K562 (cell line): Measurements from ENCODE around the gene LTBR. TPM values are rescaled to one million over a fixed set of nuclear protein-coding genes. Genes with fewer than 3 reads are reported as not detected.

ENCODE experiments used
- ATAC-seq: fragments of 200-7000 bp; cut with Tn5 transposase; 3 replicates; pipeline ENCODE4 v1.9.1; 2020; ENCODE audit warnings: moderate library complexity
- BruUV-seq: library from RNA; stranded (reverse); fragments of 400-500 nt; replicated peaks from 2 replicates; lab custom pipeline; 2021; lab: Mats Ljungman, UMichigan
- CTCF ChIA-PET: fragments of 300-600 bp; formaldehyde crosslinking; extraction: SDS; loops from one replicate; lab custom pipeline; 2021; ENCODE audit warnings: low intra/inter-chr PET ratio; lab: Yijun Ruan, JAX
- POLR2A ChIA-PET: fragments of 300-600, 350-650 bp; sonication (Branson Sonifier 250); formaldehyde crosslinking; extraction: SDS; loops from one replicate; lab custom pipeline; 2021; ENCODE audit warnings: antibody characterized with exemption, inconsistent platforms; lab: Yijun Ruan, JAX
- DNase-seq, 4 experiments: peaks; one replicate each; pipeline versions ENCODE4 v3.0.0 to v3.0.0-alpha.2; 2011 to 2018; ENCODE audit warnings: low spot score in 3 of 4, mixed read lengths in 3 of 4; ENCODE audit errors: extremely low read depth in 1 of 4
- FAIRE-seq: peaks from 2 replicates; lab custom pipeline; 2011; peaks lifted over from hg19 to GRCh38; lab: Jason Lieb, UNC
- H2AFZ ChIP-seq: 2 replicates; pipeline ENCODE4 v1.6.0; 2011; ENCODE audit warnings: low read depth, low read length, control low read depth, inconsistent platforms
- H3K27ac ChIP-seq: fragments of 200-600 bp; 3 replicates; pipeline ENCODE4 v1.8.0; 2011; ENCODE audit warnings: low read depth, mild to moderate bottlenecking, control low read depth, inconsistent platforms, low read length, moderate library complexity, mixed read lengths; ENCODE audit errors: extremely low read depth
- H3K27me3 ChIP-seq, 2 experiments: fragments of 300-600 bp in 1 of 2; 2 replicates in 1 of 2; 3 replicates in 1 of 2; pipeline versions ENCODE4 v1.6.0 to v1.8.0; 2011; ENCODE audit warnings: inconsistent platforms in 2 of 2, low read length in 2 of 2, mild to moderate bottlenecking in 1 of 2, mixed read lengths in 1 of 2, moderate library complexity in 1 of 2; ENCODE audit not compliant: control insufficient read depth in 2 of 2, insufficient read depth in 2 of 2
- H3K36me3 ChIP-seq: fragments of 300-600 bp; 3 replicates; pipeline ENCODE4 v1.8.0; 2011; ENCODE audit warnings: mild to moderate bottlenecking, low read length, inconsistent platforms; ENCODE audit not compliant: control insufficient read depth, insufficient read depth
- H3K4me1 ChIP-seq, 2 experiments: fragments of 200-600 bp in 1 of 2; replicated peaks in 1 of 2; 2 replicates in 1 of 2; 3 replicates in 1 of 2; pipeline versions ENCODE4 v1.5.1 to v1.8.0; 2011; ENCODE audit warnings: inconsistent platforms in 2 of 2, low read length in 2 of 2, mild to moderate bottlenecking in 1 of 2, mixed read lengths in 1 of 2, moderate library complexity in 1 of 2; ENCODE audit not compliant: control insufficient read depth in 2 of 2, insufficient read depth in 2 of 2
- H3K4me2 ChIP-seq: 2 replicates; pipeline ENCODE4 v1.6.1; 2011; ENCODE audit warnings: low read length, control low read depth, inconsistent platforms, mixed read lengths; ENCODE audit not compliant: insufficient read depth
- H3K4me3 ChIP-seq: fragments of 200-600 bp; sonication (generic), shearing (Covaris generic); 2 replicates; pipeline ENCODE4 v1.5.1; 2016; ENCODE audit warnings: control low read depth, inconsistent platforms
- H3K79me2 ChIP-seq: fragments of 200-600 bp; 3 replicates; pipeline ENCODE4 v1.8.0; 2011; ENCODE audit warnings: low read length, inconsistent platforms; ENCODE audit not compliant: control insufficient read depth, insufficient read depth
- H3K9ac ChIP-seq, 2 experiments: 2 replicates each; pipeline versions ENCODE4 v1.6.0 to v1.6.1; 2011; ENCODE audit warnings: low read depth in 2 of 2, low read length in 2 of 2, control low read depth in 1 of 2, inconsistent platforms in 1 of 2, mild to moderate bottlenecking in 1 of 2, mixed read lengths in 1 of 2; ENCODE audit not compliant: insufficient read depth in 1 of 2
- H3K9me1 ChIP-seq: one replicate; pipeline ENCODE4 v1.6.0; 2011; ENCODE audit warnings: inconsistent platforms, mild to moderate bottlenecking, low read length, moderate library complexity; ENCODE audit not compliant: control insufficient read depth, insufficient read depth
- H3K9me3 ChIP-seq: replicated peaks from 2 replicates; pipeline ENCODE4 v1.5.1; 2011; ENCODE audit warnings: low read depth, low read length, inconsistent platforms; ENCODE audit not compliant: control insufficient read depth, insufficient read depth
- H4K20me1 ChIP-seq: replicated peaks from 2 replicates; pipeline ENCODE4 v1.6.1; 2011; ENCODE audit warnings: low read length, inconsistent platforms, mixed read lengths; ENCODE audit not compliant: control insufficient read depth, insufficient read depth
- MYNN ChIP-seq, 2 experiments: sonication (generic); formaldehyde crosslinking in 1 of 2; IDR thresholded peaks; 2 replicates each; pipeline versions ENCODE4 v1.5.0 to v1.6.1; 2016 to 2020; ENCODE audit warnings: antibody characterized with exemption in 1 of 2, missing genetic modification reagents in 1 of 2
- NELFE ChIP-seq: IDR thresholded peaks from 2 replicates; pipeline ENCODE4 v1.6.1; 2011; ENCODE audit warnings: mild to moderate bottlenecking; ENCODE audit not compliant: insufficient read depth, insufficient read length
- TAF7 ChIP-seq: fragments of 450-650 bp; IDR thresholded peaks from 2 replicates; pipeline ENCODE4 v1.6.1; 2016; ENCODE audit warnings: missing genetic modification characterization, missing compliant biosample characterization
- TGIF2 ChIP-seq: sonication (generic); formaldehyde crosslinking; IDR thresholded peaks from 2 replicates; pipeline ENCODE4 v1.8.1; 2022; ENCODE audit warnings: mild to moderate bottlenecking, missing genetic modification reagents, moderate library complexity
- ZFP30 ChIP-seq: fragments of 250-450 bp; sonication (Bioruptor Pico); IDR thresholded peaks from 2 replicates; pipeline ENCODE4 v1.8.0; 2022; ENCODE audit warnings: moderate library complexity, mild to moderate bottlenecking, inconsistent platforms, borderline replicate concordance
- WGBS: fragments of 100-300 bp; shearing (Covaris generic); methylation state at CpG from one replicate; pipeline ENCODE4 v1.1.6; 2016; ENCODE audit warnings: low coverage, mixed read lengths; ENCODE audit not compliant: insufficient coverage; ENCODE audit errors: missing lambda C conversion rate; 5-methylcytosine and 5-hydroxymethylcytosine counted together
- in situ Hi-C: fragments of 300-500 bp; cut with MboI; formaldehyde crosslinking; loops from 4 replicates; pipeline ENCODE4 v1.15.0; 2018; ENCODE audit warnings: inconsistent platforms, mixed read lengths
- intact Hi-C: fragments of 100-400 bp; cut with micrococcal nuclease; formaldehyde crosslinking; loops from 2 replicates; pipeline ENCODE4 v1.14.2; 2022
- polyA plus RNA-seq, 8 experiments: library from polyadenylated mRNA; depleted of rRNA in 4 of 8; stranded (reverse) in 5 of 8; unstranded in 3 of 8; fragments of >200 nt; fragmentation: Nextera tagmentation in 2 of 8; fragmentation: Illumina TruSeq in 1 of 8; extraction: Ambion mirVana in 2 of 8; extraction: Trizol in 1 of 8; gene quantifications; 2 replicates each; pipeline versions ENCODE4 v1.2.1 to v1.2.3, GENCODE V29; 2011 to 2014; ENCODE audit warnings: inconsistent platforms in 1 of 8, missing spikeins in 1 of 8
- total RNA-seq, 7 experiments: library from RNA; depleted of rRNA in 6 of 7; stranded (reverse); fragments of >200 nt in 6 of 7; fragmentation: Illumina TruSeq in 2 of 7; extraction: Trizol in 2 of 7; gene quantifications; 2 replicates each; pipeline versions ENCODE4 v1.2.1 to v1.2.3, GENCODE V29; 2011 to 2021; ENCODE audit warnings: low replicate concordance in 1 of 7
- TF ChIP-seq, protein P1 (sequence below): IDR thresholded peaks from 2 replicates; pipeline ENCODE4 v1.6.1; 2011; ENCODE audit warnings: borderline replicate concordance, low read depth, mild to moderate bottlenecking, moderate library complexity, low read length; ENCODE audit not compliant: insufficient read depth, poor library complexity, severe bottlenecking
- TF ChIP-seq, protein P2 (sequence below), 2 experiments: fragments of 450-650 bp; conservative IDR thresholded peaks; 2 replicates each; pipeline ENCODE4 v1.6.1; 2017; ENCODE audit warnings: mild to moderate bottlenecking in 2 of 2, moderate library complexity in 2 of 2

The LTBR gene
- total and polyA plus RNA-seq, 9 of the 15 experiments (the other 6 are each of a cell fraction or from before 2014, with no cell fraction given), result 0.96 to 69.0 (median 35.3) TPM

DNA sequence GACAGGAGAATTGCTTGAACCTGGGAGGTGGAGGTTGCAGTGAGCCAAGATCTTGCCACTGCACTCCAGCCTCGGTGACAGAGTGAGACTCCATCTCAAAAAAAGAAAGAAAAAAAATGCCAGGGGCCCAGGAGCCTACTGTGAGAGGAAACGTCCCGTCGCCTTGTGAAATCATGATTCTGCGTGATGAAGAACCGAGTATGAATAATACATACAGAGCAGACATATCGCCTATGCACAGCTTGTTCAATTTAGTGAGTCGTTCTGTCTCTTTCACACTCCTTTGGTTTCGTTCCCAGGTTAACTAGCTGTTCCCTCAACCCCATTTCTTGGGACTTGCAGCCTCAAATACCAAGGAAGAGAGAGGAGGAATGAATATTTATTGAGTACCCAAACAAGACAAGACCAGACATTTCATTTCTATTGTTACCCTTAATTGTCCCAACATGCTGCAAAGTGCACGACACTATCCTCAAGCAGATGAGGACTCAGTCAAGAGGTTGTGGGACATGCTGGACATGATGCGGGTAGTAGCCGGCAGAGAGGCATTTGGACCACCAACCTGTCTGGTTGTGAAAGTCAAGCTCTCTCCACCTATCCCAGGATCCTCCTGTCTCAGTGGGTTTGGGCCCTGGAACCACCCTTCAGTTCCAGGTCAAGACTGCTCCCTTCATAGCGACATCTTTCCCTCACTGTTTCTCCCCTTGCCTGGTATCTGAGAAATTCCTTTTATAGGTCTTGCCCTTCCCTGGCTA is 52.2 kb downstream of the LTBR start:
- TF ChIP-seq, protein P1, sequence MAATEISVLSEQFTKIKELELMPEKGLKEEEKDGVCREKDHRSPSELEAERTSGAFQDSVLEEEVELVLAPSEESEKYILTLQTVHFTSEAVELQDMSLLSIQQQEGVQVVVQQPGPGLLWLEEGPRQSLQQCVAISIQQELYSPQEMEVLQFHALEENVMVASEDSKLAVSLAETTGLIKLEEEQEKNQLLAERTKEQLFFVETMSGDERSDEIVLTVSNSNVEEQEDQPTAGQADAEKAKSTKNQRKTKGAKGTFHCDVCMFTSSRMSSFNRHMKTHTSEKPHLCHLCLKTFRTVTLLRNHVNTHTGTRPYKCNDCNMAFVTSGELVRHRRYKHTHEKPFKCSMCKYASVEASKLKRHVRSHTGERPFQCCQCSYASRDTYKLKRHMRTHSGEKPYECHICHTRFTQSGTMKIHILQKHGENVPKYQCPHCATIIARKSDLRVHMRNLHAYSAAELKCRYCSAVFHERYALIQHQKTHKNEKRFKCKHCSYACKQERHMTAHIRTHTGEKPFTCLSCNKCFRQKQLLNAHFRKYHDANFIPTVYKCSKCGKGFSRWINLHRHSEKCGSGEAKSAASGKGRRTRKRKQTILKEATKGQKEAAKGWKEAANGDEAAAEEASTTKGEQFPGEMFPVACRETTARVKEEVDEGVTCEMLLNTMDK, result no peak
- TF ChIP-seq ZFP30 (CRISPR knock-in tag), result no peak
- TF ChIP-seq, protein P2, sequence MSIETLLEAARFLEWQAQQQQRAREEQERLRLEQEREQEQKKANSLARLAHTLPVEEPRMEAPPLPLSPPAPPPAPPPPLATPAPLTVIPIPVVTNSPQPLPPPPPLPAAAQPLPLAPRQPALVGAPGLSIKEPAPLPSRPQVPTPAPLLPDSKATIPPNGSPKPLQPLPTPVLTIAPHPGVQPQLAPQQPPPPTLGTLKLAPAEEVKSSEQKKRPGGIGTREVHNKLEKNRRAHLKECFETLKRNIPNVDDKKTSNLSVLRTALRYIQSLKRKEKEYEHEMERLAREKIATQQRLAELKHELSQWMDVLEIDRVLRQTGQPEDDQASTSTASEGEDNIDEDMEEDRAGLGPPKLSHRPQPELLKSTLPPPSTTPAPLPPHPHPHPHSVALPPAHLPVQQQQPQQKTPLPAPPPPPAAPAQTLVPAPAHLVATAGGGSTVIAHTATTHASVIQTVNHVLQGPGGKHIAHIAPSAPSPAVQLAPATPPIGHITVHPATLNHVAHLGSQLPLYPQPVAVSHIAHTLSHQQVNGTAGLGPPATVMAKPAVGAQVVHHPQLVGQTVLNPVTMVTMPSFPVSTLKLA (conservative IDR thresholded peaks at IDR 0.05), result no peak
- no peak for TF ChIP-seq TGIF2 (CRISPR knock-in tag)
- no peak for TF ChIP-seq MYNN (IDR thresholded peaks at IDR 0.05)
- TF ChIP-seq MYNN (CRISPR knock-in tag; IDR thresholded peaks at IDR 0.05), result no peak
- no peak for TF ChIP-seq TAF7 (tag)
- no peak for TF ChIP-seq NELFE
- H3K79me2 ChIP-seq, result no peaks in the 10 kb centered on the region
- no peaks in the 10 kb centered on the region for H3K9me1 ChIP-seq
- no peak overlapping the region for H3K9ac ChIP-seq
- ATAC-seq (no peak), FAIRE-seq (no peak), DNase-seq (no peak)
- H3K4me3 ChIP-seq, result no peak overlapping the region
- peaks cover 0 to 4% of the 10 kb centered on the region in 2 experiments; a peak in 3 of 5 replicates for H3K4me1 ChIP-seq
- 67% methylated on average over 10 of the region's 13 CpGs for WGBS
- no peak overlapping the region for H3K4me2 ChIP-seq
- H3K27ac ChIP-seq, result no peak overlapping the region
- no TSS peak for BruUV-seq
- POLR2A ChIA-PET, result interaction anchor here (0.5 to 0.6 kb wide), 2 partner anchors 30 to 126 kb away, joined by 4 read pairs; no protein-coding TSS in a partner anchor
- no peak overlapping the region for H2AFZ ChIP-seq
- no peaks in the 10 kb centered on the region for H3K27me3 ChIP-seq
- in situ Hi-C loops, result no loop called here
- no peaks in the 10 kb centered on the region for H3K9me3 ChIP-seq
- intact Hi-C loops, result no loop called here
- CTCF ChIA-PET, result no interaction called here
- no peaks in the 10 kb centered on the region for H4K20me1 ChIP-seq
- no peaks in the 10 kb centered on the region for H3K36me3 ChIP-seq
